HG02588 (cell line): ENCODE data around the gene SNX9.
A peak's percentile ranks its signal among the peaks of the same experiment; 100 is the strongest.
"Not testable (repeated sequence)": the region's sequence is repeated elsewhere in the genome, so short reads cannot be mapped to it uniquely, and the experiment has no call there.

Experiments
- ATAC-seq: cut with Tn5 transposase; IDR thresholded peaks from one replicate; pipeline ENCODE4 v1.9.1; 2021; ENCODE audit warnings: mild to moderate bottlenecking, moderate library complexity; ENCODE audit not compliant: unreplicated experiment

The SNX9 gene

GRCh38 chr6:157853902-157854502 lies 31.0 kb downstream of the SNX9 start:
- ATAC-seq: no peak

GRCh38 chr6:157855325-157855724 lies 32.3 kb downstream of the SNX9 start:
- ATAC-seq: no peak

- not testable (repeated sequence) for ATAC-seq
These were observed 32.8 kb downstream of the SNX9 start for GRCh38 chr6:157855804-157856203.

- not testable (repeated sequence) for ATAC-seq
These were observed 35.6 kb downstream of the SNX9 start for GRCh38 chr6:157858664-157859063.

GRCh38 chr6:157859775-157860504 lies 36.9 kb downstream of the SNX9 start:
- ATAC-seq: no peak

- ATAC-seq: no peak
These were observed 37.5 kb downstream of the SNX9 start for GRCh38 chr6:157860505-157860991.

- ATAC-seq: no peak
These were observed 38.1 kb downstream of the SNX9 start for GRCh38 chr6:157861184-157861583.

- ATAC-seq: no peak
These were observed 38.8 kb downstream of the SNX9 start for GRCh38 chr6:157861814-157862213.

- ATAC-seq: no peak
These were observed 39.7 kb downstream of the SNX9 start for GRCh38 chr6:157862706-157863105.

GRCh38 chr6:157864185-157864761 lies 41.2 kb downstream of the SNX9 start:
- no peak for ATAC-seq

GRCh38 chr6:157865249-157865648 lies 42.2 kb downstream of the SNX9 start:
- no peak for ATAC-seq

- ATAC-seq: no peak
These were observed 44.1 kb downstream of the SNX9 start for GRCh38 chr6:157867155-157867559.

GRCh38 chr6:157867981-157868380 lies 44.9 kb downstream of the SNX9 start:
- no peak for ATAC-seq

GRCh38 chr6:157868835-157869234 lies 45.8 kb downstream of the SNX9 start:
- no peak for ATAC-seq

GRCh38 chr6:157869673-157870302 lies 46.7 kb downstream of the SNX9 start:
- no peak for ATAC-seq

GRCh38 chr6:157873735-157874344 lies 50.8 kb downstream of the SNX9 start:
- peak; percentile 56 for ATAC-seq

- ATAC-seq: no peak
These were observed 54.1 kb downstream of the SNX9 start for GRCh38 chr6:157877149-157877548.

- no peak for ATAC-seq
These were observed 54.8 kb downstream of the SNX9 start for GRCh38 chr6:157877573-157878438.

- peak; percentile 80 for ATAC-seq
These were observed 56.2 kb downstream of the SNX9 start for GRCh38 chr6:157879034-157879872.
